GM10248 (cell line): ENCODE measurements around the gene IGSF9B.

Source experiments
- CTCF ChIA-PET: fragments of 300-600 bp; sonication (Branson Sonifier 250); formaldehyde crosslinking; extraction: SDS; loops from one replicate; lab custom pipeline; 2021; ENCODE audit warnings: antibody characterized with exemption; lab: Yijun Ruan, JAX
- POLR2A ChIA-PET: fragments of 350-650 bp; sonication (Branson Sonifier 250); formaldehyde crosslinking; extraction: SDS; loops from one replicate; lab custom pipeline; 2020; ENCODE audit warnings: antibody characterized with exemption; lab: Yijun Ruan, JAX
- DNase-seq: peaks from one replicate; pipeline ENCODE4 v3.0.0; 2012; ENCODE audit errors: extremely low spot score
- CTCF ChIP-seq: IDR thresholded peaks from 2 replicates; pipeline ENCODE4 v1.5.1; 2012; ENCODE audit warnings: mild to moderate bottlenecking, low read depth; ENCODE audit errors: extremely low read depth, missing control alignments, control extremely low read depth

Gene IGSF9B

GRCh38 chr11:133968300-133968699 lies 11.5 kb upstream of the IGSF9B start:
- ChIA-PET CTCF (no interaction called here), POLR2A (no interaction called here)
- DNase-seq: no peak
- no peak for TF ChIP-seq CTCF

- ChIA-PET CTCF (no interaction called here), POLR2A (no interaction called here)
- TF ChIP-seq CTCF: no peak
- no peak for DNase-seq
These were observed 11.0 kb upstream of the IGSF9B start for GRCh38 chr11:133967599-133968238.

DNA sequence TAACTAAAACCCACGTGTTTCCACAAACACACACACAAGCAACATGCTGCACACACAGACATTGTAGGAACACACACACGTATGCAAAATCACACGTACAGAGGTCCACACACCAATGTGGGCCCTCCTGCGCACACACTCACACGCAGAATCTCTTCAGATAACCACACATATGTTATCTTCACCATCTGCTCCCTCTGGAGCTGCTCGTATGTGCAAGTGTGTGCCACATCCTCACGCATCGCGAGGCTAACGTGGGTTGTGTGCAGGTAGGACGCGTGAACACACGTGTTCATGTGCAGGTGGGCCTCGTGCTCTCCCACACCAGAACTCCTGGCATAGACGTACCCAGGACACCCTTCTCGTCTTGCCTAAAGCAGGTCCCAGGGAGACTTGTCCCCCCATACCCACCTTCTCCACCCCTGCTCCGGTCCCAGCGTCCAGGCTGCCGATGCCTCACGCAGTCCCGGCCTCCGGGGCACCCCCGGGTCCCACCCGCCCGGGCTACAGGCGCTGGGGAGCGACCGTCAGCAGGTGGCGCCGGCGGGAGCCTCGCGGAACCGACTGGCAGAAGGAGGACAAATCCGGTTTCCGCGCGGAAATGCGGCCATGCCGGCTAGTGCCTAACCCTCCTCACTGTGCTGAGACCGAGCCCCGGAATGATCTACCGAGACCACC lies 10.3 kb upstream of the IGSF9B start:
- ChIA-PET CTCF (no interaction called here), POLR2A (no interaction called here)
- peak; percentile 15 for TF ChIP-seq CTCF
- DNase-seq: peak; percentile 43

DNA sequence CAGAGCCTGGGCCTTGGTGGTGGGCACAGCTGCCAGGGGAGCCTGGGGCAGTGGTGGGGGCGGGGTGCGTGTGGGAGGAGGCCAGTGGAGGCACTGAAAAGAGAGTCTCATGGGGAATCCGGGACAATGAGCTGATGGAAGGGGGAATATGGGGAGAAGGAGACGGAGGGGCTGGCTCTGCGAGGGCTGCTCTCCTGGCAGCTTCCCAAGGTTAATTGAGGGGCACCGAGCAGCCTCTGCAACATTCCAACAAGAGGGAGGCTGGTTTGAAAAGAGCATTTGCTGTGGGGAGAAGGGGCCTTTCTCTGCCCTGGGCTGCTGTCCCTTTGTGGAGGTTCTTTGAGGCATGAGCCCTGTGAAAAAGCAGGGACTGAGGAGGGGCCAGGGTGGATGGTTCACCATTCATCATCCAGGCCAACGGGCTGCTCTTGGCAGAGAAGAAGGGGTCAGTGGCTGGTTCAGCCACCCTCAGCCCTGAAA lies 9.4 kb upstream of the IGSF9B start:
- no peak for TF ChIP-seq CTCF
- ChIA-PET CTCF (no interaction called here), POLR2A (no interaction called here)
- no peak for DNase-seq

DNA sequence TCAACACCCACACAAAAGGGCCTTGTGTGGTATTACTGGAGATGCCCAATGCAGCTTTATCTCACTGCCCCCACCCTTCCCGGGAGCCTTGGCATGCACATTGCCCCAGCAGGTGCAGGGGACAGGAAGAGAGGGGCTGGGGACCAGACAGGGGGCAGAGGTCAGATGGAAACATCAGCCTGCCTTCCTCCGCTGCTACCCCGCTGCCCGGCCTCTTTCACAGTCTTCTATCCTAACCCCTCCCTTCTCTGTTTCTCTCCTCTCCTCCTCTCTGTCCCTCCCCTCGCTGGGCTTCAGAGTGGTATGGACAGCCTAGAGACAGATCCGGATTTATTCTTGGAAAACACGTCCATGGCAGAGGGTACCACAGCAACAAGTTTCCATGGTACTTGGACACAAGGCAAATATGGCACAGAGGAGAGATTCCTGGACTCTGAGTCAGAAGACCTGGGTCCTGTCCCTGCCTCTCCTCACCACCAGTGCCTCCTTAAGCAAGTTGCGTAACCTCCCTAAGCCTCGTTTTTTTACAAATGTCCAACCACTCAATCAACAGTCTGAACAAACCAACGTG lies 8.3 kb upstream of the IGSF9B start:
- TF ChIP-seq CTCF: no peak
- ChIA-PET CTCF (no interaction called here), POLR2A (no interaction called here)
- DNase-seq: no peak

GRCh38 chr11:133964356-133964755 lies 7.6 kb upstream of the IGSF9B start:
- ChIA-PET CTCF (no interaction called here), POLR2A (no interaction called here)
- DNase-seq: no peak
- TF ChIP-seq CTCF: no peak
